ENCODE measurements around the gene IP6K2. TPM values are rescaled to one million over a fixed set of nuclear protein-coding genes. Genes with fewer than 3 reads are reported as not detected.

IP6K2 gene
- total and polyA plus RNA-seq, 2 of the 13 experiments (the other 11 are each of a cell fraction or from before 2014, with no cell fraction given) = 85.5 to 112 TPM

- in situ Hi-C loops (cut with HindIII; ENCODE audit: extremely low pct_ligation_motif_present, low pct_unique_long_range_greater_than_20kb) (no loop called here), intact Hi-C loops (cut with micrococcal nuclease; ENCODE audit: unreplicated experiment) (no loop called here)
- Histone ChIP-seq H2AFZ (ENCODE audit: low read length) (no peak overlapping the region), H3K36me3 (replicated peaks in 1 of 2; ENCODE audit: control insufficient read depth in 1 of 2, insufficient read depth in 2 of 2, low read length in 2 of 2) (no peaks in the 10 kb centered on the region), H3K4me2 (ENCODE audit: low read depth, low read length) (no peak overlapping the region), H3K79me2 (ENCODE audit: insufficient read depth, low read length) (no peaks in the 10 kb centered on the region), H3K4me3 (replicated peaks in 1 of 3; ENCODE audit: insufficient read depth in 1 of 3, low read depth in 2 of 3, low read length in 3 of 3) (no peak overlapping the region), H3K4me1 (ENCODE audit: insufficient read depth, low read length) (peaks cover 56% of the 10 kb centered on the region), H4K20me1 (ENCODE audit: insufficient read depth, low read length) (no peaks in the 10 kb centered on the region), H3K27ac (ENCODE audit: extremely low read length, insufficient read depth, low read length) (no peak overlapping the region), H3K9ac (ENCODE audit: insufficient read depth, low read depth, low read length) (no peak overlapping the region), H3K27me3 (ENCODE audit: control insufficient read depth in 1 of 2, insufficient read depth in 2 of 2, low read length in 2 of 2) (no peaks in the 10 kb centered on the region), H3K9me3 (ENCODE audit: low read length) (no peaks in the 10 kb centered on the region)
- DNase-seq (ENCODE audit: low spot score) (no peak), FAIRE-seq (no peak), ATAC-seq (no peak)
- no TSS peak for BruUV-seq (replicated peaks)
- ChIA-PET CTCF (ENCODE audit: low intra/inter-chr PET ratio, low total read pairs) (no interaction called here), POLR2A (interaction anchor here (3.2 kb wide), 1 partner anchor 21 kb away, joined by 59 read pairs; the partner anchor contains the start of gene IP6K2)
- 98% methylated on average over 3 of the region's 3 CpGs for WGBS (ENCODE audit: low lambda C conversion rate)
- TF ChIP-seq ZBTB40 (IDR thresholded peaks at IDR 0.05) (no peak), ZBTB40 (CRISPR knock-in tag; IDR thresholded peaks at IDR 0.05) (no peak), MEIS2 (CRISPR knock-in tag; IDR thresholded peaks at IDR 0.05) (no peak), ZC3H13 (CRISPR knock-in tag; IDR thresholded peaks at IDR 0.05) (no peak), ZNF496 (CRISPR knock-in tag; IDR thresholded peaks at IDR 0.05; ENCODE audit: insufficient replicate concordance) (no peak), ZSCAN5A (CRISPR knock-in tag; IDR thresholded peaks at IDR 0.05; ENCODE audit: borderline replicate concordance) (no peak), ZBTB4 (CRISPR knock-in tag; IDR thresholded peaks at IDR 0.05; ENCODE audit: borderline replicate concordance) (no peak), ZSCAN9 (CRISPR knock-in tag; IDR thresholded peaks at IDR 0.05; ENCODE audit: borderline replicate concordance) (no peak), TAF1 (CRISPR knock-in tag; IDR thresholded peaks at IDR 0.05) (no peak), ZMYM2 (CRISPR knock-in tag; IDR thresholded peaks at IDR 0.05) (no peak), ZKSCAN8 (CRISPR knock-in tag; IDR thresholded peaks at IDR 0.05; ENCODE audit: borderline replicate concordance) (no peak), ZNF878 (CRISPR knock-in tag; IDR thresholded peaks at IDR 0.05) (no peak)
These were observed 21.1 kb upstream of the IP6K2 start for GRCh38 chr3:48738144-48738536.

Data from HepG2 (cell line).